ENCODE data around the gene NEFH.

The NEFH gene

DNA sequence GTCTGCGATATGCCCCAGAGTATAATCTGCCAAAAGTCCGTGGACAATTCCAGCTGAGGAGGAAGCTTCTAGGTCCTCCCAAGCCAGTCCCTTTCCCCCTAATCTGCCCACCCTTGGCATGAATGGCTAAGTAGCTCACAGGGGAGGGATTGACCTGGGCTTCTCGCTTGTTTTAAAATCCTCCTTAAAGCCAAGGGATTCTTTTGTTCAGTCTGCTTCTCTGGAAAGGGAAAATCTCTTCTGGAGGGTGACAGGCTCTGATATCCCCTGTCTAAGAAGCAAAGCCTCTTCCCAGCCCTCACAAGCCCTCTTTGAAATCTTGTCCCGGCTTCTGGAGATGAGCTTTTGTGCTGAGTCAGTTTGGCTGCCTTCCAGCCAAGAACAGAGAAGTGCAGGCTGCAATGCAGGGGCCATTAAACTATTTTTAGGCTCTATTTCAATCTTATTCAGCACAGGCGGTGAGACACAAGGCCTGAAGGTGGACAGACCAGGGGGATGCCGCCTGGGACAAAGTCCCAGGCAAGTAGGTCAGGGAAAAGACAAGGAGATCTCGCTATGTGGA lies 23.9 kb downstream of the NEFH start:
- DNase-seq = peak; percentile 23

DNA sequence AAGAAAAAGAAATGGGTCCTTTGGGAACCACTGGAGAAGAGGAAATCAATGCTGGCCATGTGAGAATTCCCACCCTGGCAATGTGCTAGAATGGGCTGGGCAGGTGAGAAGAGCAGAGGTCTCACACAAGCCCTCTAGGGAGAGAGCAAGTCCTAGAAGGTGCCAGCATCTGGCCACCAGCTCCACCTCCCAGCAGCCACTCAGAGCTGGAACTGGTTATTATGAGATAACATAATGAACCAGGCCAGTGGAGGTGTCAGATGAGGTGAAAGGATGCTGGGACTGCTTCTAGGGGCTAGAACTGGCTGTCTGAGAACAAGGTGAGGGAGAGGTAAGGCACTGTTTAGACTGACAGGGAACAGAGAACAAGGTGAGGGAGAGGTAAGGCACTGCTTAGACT lies 29.3 kb downstream of the NEFH start:
- DNase-seq = no peak

DNA sequence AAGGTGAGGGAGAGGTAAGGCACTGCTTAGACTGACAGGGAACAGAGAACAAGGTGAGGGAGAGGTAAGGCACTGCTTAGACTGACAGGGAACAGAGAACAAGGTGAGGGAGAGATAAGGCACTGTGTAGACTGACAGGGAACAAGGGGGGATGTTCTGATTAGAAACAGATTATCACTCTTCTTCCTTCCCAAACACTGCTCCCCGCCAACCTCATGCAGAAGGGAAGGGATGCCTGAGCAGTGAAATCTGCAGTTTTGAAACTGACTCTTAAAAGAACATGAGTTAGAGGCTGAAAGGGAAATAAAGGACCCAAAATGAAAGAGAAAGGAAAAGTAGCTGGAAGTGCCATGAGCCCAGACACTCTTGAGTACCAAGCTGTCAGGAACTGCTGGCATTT lies 29.8 kb downstream of the NEFH start:
- no peak for DNase-seq

DNA sequence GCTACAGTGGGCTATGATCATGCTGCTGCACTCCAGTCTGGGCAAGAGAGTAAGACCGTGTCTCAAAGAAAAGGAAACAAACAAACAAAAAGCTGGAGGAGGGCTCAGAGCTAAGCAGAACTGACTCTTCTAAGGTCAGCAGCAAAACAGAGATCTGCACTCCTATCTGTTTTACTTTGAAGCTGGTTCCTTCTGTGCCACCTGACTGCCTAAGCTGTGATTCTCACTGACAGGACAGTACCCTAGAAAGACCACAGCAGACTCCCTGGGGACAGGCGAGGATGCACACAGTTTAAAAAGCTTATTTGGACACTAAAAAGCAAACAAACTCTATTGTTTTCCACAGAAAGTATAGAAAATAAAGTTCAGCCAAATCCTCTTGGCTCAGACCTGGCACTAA lies 30.5 kb downstream of the NEFH start:
- no peak for DNase-seq

DNA sequence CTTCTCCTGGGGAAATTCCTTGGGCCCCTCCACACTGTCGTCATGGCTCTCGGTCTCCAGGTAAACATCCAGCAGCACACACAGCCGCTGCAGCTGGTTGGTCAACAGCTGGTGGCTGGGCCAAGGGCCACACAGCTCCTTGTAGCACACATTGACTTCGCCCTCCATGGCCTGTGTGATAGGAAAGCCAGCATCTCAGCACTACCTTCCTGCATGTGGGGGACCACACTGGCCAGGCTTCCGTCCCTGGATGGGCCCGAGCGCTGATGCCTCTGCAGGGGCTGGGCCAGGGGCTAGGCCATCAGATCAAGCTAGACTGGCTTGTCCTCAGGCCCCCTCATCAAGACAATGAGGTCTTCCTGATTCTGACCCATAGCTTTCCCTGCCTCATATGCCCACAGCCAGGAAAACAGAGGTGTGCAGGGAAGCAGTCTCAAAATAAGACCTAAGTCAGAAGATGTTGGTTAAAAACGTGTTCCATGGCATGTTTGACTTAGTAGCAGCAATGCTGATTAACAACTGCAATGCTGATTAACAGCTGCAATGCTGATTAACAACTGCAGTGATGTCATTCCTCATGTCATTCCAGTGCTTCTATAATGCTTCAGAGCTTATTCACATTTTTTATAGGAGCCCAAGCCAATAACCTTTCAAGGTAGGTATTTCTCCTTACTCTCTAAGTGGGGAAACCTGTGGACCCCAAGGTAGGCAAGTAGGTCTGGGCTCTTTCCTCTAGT lies 31.3 kb downstream of the NEFH start:
- no peak for DNase-seq

DNA sequence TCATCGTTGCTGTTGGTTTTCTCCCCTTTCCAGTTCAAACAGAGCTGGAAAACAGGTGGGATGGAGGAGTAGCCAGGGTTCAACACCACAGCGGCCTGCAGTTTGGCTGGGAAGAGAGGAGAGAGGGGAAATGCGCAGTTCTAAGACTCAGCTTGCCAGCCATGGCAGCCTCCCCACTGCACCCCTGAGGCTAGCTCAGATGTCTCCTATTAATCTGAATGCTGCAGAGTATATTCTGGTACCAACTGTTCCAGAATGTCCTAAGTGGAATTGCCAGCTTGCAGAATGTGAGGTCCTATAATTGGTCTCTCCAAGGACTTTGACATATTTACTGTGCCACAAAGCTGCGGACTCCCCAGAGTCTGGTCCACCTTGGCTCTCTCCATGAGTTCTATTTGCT lies 32.0 kb downstream of the NEFH start:
- DNase-seq = no peak

DNA sequence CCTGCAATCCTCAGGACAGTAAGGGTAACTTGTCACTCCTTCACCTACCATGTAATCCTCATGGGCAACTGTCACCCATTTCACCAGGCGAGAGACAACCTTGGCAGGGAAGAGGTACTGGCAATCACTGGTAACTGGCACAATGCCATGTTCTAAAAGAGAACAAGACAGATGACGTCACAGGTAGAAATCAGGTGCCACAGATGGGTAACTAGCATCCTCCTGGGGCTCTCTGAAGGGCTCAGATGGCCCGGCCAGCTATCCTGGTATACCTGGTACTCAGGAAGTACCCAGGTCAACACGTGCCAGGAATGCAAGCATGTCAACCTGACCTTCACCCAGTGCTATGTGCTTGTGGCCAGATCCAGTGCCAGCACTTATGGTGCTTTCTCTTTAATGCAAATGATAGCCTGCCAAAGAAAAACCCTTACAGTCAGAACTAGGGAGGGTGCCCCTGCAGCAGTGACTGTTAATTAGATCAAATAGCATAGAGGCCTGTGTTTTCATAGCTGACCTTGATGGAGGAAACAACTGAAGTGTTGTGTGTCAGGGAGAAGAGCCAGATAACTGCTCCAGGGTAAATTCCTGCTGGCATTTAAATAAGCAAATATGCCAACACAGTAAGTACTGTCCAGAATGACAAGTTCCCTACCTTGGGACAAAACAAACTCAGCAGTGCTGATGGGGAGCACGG lies 37.3 kb downstream of the NEFH start:
- peak; percentile 33 for DNase-seq

DNA sequence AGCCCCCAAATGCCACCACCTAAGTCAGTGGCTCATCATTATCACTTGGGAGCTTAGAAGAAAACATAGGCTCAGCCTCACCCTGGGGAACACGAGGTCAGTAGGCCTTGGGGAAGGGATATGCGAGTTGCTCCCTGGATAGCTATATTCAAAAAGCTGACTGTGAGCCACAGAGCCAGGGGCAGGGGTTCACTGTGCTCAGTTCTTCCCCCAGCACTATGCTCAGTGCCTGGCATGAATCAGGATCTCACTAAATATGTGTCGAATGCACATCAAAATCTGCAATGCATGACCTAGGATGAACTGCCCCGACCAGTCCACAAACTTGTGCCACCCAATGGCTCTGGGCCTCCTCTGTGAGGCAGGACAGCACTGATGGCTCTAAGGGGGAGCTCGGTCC lies 38.4 kb downstream of the NEFH start:
- no peak for DNase-seq

DNA sequence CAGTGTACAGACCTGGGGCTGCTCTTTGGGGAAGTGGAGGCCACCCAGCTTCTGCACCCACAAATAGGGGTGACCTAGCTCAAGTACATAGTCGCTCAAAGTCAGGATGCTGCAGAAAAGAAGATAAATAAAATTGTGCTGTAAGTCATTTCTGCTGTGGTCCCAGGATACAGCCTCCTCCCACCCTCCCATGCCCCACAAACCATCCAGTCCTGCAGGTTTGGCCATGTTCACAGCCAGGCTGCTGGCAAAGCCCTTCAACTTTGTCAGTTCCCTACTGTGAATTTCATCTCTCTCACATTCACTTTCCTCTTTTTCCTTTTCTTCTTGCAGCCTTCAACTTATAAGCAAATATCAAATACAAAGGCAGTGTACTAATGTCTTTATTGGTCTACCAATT lies 40.0 kb downstream of the NEFH start:
- no peak for DNase-seq

DNA sequence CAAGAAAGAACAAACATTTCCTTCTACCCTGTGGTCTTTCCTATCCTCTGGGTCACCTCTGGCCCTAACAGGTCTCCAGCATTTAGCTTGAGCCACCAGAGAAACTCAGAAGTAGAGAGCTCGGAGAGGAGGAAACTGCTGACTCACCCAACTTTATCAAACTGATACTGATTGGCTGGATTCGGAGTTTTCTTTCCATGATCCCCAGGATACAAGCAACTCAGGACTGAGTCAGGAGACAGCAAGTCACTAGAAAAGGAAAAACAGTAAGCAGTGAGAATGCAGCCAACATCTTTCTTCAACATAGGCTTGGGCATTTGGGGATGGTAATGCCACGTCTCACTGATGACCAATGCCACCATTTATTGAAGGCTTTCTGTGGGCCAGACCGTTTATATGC lies 40.8 kb downstream of the NEFH start:
- DNase-seq = no peak

DNA sequence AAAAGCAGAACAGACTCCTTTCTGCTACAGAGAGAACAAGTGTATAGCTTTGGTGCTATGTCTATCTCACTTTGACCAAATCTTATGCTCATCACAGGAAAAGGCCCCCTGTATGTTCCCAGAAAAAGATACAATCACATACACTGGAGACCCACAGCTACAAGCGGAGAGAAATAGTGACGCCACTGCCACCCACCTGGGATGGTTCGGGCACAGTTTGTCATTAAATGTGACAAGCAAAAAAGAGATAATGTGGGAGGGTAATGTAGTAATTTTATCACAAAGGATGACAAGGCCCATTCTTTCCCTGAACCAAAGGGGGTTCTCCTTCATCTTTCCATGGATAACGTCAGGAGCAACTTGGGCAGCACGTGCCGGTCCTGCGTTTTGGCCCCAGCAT lies 41.5 kb downstream of the NEFH start:
- no peak for DNase-seq

DNA sequence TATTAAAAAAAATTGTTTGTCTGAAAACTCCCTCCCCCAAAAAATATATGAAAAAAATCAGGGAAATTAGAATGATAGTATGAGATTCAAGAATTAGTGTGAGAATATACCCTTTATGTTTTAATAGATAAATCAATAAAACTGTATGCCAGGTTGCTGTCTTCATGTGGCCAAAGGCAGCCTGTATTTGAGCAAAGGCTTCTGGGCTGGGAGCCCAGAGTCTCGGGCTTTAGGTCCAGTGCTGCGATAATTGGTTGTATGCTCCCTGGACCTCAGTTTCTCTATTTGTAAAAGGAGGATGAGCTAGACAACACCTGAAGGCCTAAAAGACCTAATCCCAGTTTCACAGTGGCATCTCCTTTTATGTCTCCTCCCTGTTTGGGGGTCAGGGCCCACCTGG lies 43.7 kb downstream of the NEFH start:
- DNase-seq = no peak

DNA sequence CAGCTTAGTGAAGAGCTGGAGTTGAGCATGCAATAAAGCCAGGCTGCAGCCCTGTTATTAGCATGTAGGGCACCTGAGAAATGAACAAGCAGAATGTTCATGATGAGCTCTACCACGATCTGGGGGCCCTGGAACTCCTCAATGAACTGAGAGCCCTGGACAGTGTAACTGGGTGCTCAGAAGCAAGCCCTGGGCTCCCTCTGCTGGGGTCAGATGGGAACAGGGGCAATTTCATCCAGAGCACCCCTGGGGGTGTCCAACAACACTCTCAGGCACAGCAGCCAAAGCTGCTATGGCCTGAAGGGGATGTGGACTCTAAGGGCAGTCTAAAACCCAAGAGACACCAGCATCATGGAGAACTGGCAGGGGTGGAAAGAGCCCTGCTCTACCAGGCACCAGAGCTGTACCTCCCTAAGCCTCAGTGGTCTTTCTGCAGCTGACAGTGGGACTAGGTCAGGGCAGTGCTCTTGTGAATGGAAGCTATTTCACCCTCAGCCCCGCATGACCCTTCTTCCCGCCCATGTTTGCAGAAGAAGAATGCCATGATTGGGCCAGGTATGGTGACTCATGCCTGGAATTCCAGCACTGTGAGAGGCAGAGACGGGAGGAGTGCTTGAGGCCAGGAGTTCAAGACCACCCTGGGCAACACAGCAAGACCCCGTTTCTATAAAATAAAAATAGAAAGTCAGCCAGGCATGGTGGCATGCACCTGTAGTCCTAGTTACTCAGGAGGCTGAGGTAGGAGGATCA lies 44.6 kb downstream of the NEFH start:
- no peak for DNase-seq

DNA sequence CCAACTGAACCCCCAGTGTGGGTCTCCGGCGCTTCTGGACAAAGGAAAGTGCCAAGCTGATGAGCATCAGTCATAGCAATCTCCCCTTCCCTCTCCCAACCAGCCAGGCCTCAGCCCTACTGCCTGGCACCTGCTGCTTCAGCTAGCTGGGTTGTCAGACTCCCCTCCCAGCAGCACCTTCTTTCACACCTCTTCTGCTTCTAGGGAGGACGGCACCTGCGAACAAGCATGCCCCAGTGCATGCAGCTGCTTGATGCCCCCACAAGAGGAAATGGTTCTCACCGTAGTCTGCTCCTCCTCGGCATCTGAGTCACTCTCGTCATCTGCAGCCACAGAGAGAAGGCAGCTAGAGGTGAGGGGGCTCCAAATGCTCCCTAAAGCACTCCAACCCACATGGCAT lies 48.1 kb downstream of the NEFH start:
- no peak for DNase-seq

DNA sequence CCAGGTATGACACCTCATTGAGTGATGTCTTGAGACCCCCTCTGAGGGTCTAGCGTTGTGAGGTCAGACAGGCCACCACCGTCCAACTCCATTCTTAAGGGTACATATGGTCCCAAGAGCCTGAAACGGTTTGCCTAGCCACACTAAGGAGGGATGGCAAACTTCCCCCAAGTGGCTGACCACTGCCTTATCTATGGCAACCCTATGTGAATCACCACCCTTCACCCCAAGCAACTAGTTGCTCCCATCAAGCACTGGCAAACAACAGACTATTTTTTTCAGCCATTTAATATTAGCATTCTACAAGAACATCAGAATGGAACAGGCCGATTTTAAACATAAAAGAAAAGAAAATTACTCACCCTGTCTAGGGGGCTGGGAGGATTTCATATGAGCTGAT lies 50.7 kb downstream of the NEFH start:
- DNase-seq = no peak

DNA sequence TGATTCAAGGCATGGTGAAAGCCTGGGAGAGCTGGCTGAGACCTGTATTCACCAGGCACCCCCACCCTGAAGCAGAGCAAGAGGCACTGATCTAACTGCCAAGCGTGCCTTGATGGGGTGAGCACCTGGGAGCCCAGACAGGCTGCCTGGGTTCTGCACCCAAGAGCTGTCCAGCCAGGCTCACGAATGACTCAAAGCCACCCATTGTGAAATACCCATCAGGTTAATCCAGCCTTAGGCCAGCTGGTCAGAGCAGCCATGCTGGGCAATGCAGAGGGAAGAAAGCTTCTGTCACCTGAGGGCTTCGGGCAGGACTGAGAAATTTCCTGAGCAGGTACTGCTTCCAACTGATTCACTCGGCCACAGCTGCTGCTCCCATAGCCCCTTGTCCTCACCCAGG lies 51.4 kb downstream of the NEFH start:
- no peak for DNase-seq

DNA sequence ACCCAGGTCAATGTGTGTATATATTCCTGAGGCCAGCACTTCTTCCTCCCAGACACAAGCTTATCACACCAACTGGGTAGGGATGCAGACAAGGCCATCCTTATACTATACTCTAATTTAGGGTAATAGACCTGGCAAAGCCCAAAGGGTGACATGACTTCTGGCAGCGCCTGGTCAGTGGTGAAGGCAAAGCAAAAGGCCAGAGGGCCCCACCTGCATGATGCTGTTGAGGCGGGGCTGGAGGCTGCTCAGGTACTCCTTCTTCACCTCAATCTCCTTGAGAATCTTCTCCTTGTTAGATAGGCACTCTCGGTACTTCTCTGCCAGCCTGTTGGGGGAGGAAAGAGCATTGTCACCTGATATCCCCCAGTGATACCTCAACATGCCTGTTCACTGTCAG lies 56.4 kb downstream of the NEFH start:
- no peak for DNase-seq

DNA sequence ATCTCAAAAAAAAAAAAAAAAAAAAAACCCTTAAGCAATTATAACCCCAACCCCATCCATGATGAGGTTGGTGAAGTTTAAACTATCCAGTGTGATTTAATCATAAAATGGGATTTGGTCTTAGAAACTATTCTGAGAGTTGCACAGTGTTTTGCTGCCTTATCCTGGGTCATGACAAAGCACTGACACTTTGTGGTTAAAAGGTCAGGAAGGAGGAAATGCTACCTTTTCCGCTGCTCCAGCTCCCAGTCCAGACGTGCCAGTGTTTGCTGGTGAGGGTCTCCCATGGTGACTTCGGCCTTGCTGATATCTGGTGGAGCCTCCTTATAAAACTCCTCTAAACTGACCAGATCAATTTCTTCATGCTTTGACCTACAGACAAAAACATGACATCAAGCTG lies 59.1 kb downstream of the NEFH start:
- DNase-seq = no peak
